ENCODE measurements around the gene PSPH. TPM values are rescaled to one million over a fixed set of nuclear protein-coding genes. Genes with fewer than 3 reads are reported as not detected.
A peak's percentile ranks its signal among the peaks of the same experiment; 100 is the strongest.

PSPH gene
- total RNA-seq, 1 donor from 2014 or later = 37.5 TPM

GRCh38 chr7:55983537-55983936 is 67.7 kb downstream of the PSPH start:
- Mint-ChIP-seq H3K27ac (ENCODE audit: unreplicated experiment) (no peak overlapping the region), H3K4me3 (ENCODE audit: unreplicated experiment) (no peak overlapping the region), H3K9me3 (ENCODE audit: low read depth) (no peaks in the 10 kb centered on the region), H3K4me1 (ENCODE audit: low read depth) (peaks cover 16% of the 10 kb centered on the region), H3K36me3 (ENCODE audit: low read depth) (peaks cover 29% of the 10 kb centered on the region), H3K27me3 (ENCODE audit: low read depth) (no peaks in the 10 kb centered on the region)
- no peak for TF ChIP-seq CTCF (IDR thresholded peaks at IDR 0.05)
- DNase-seq (ENCODE audit: low spot score) = no peak

- Mint-ChIP-seq H3K4me3 (ENCODE audit: unreplicated experiment) (no peak overlapping the region), H3K27me3 (ENCODE audit: low read depth) (no peaks in the 10 kb centered on the region), H3K36me3 (ENCODE audit: low read depth) (peaks cover 24% of the 10 kb centered on the region), H3K4me1 (ENCODE audit: low read depth) (peaks cover 47% of the 10 kb centered on the region), H3K27ac (ENCODE audit: unreplicated experiment) (no peak overlapping the region), H3K9me3 (ENCODE audit: low read depth) (no peaks in the 10 kb centered on the region)
- DNase-seq (ENCODE audit: low spot score) = no peak
- no peak for TF ChIP-seq CTCF (IDR thresholded peaks at IDR 0.05)
Observed at GRCh38 chr7:55980266-55980665, 71.0 kb downstream of the PSPH start.

- Mint-ChIP-seq H3K27me3 (ENCODE audit: low read depth) (no peaks in the 10 kb centered on the region), H3K36me3 (ENCODE audit: low read depth) (peaks cover 22% of the 10 kb centered on the region), H3K9me3 (ENCODE audit: low read depth) (no peaks in the 10 kb centered on the region), H3K27ac (ENCODE audit: unreplicated experiment) (peak overlapping the region; percentile 85), H3K4me1 (ENCODE audit: low read depth) (peaks cover 42% of the 10 kb centered on the region), H3K4me3 (ENCODE audit: unreplicated experiment) (no peak overlapping the region)
- DNase-seq (ENCODE audit: low spot score) = no peak
- no peak for TF ChIP-seq CTCF (IDR thresholded peaks at IDR 0.05)
Observed at GRCh38 chr7:55977831-55978230, 73.4 kb downstream of the PSPH start.

GRCh38 chr7:55975988-55976633 is 75.1 kb downstream of the PSPH start:
- Mint-ChIP-seq H3K9me3 (ENCODE audit: low read depth) (no peaks in the 10 kb centered on the region), H3K27me3 (ENCODE audit: low read depth) (no peaks in the 10 kb centered on the region), H3K36me3 (ENCODE audit: low read depth) (peaks cover 19% of the 10 kb centered on the region), H3K4me3 (ENCODE audit: unreplicated experiment) (no peak overlapping the region), H3K4me1 (ENCODE audit: low read depth) (peaks cover 46% of the 10 kb centered on the region), H3K27ac (ENCODE audit: unreplicated experiment) (peak overlapping the region; percentile 83)
- DNase-seq (ENCODE audit: low spot score) = no peak
- TF ChIP-seq CTCF (IDR thresholded peaks at IDR 0.05) = no peak

GRCh38 chr7:55973747-55974250 is 77.4 kb downstream of the PSPH start:
- Mint-ChIP-seq H3K9me3 (ENCODE audit: low read depth) (no peaks in the 10 kb centered on the region), H3K27ac (ENCODE audit: unreplicated experiment) (no peak overlapping the region), H3K4me1 (ENCODE audit: low read depth) (peaks cover 47% of the 10 kb centered on the region), H3K27me3 (ENCODE audit: low read depth) (no peaks in the 10 kb centered on the region), H3K36me3 (ENCODE audit: low read depth) (peaks cover 8% of the 10 kb centered on the region), H3K4me3 (ENCODE audit: unreplicated experiment) (no peak overlapping the region)
- TF ChIP-seq CTCF (IDR thresholded peaks at IDR 0.05) = no peak
- no peak for DNase-seq (ENCODE audit: low spot score)
